ES-I3 (cell line): ENCODE data around the gene SH3PXD2B.
"Not testable (repeated sequence)": the region's sequence is repeated elsewhere in the genome, so short reads cannot be mapped to it uniquely, and the experiment has no call there.

ENCODE experiments used
- H3K36me3 ChIP-seq: 2 replicates; pipeline ENCODE4 v1.6.1; 2013; ENCODE audit warnings: mild to moderate bottlenecking, low read length, control low read depth, moderate library complexity; ENCODE audit not compliant: insufficient read depth
- H3K4me1 ChIP-seq: 2 replicates; pipeline ENCODE4 v1.6.1; 2013; ENCODE audit warnings: mild to moderate bottlenecking, control low read depth, low read length; ENCODE audit not compliant: insufficient read depth
- H3K9ac ChIP-seq: 2 replicates; pipeline ENCODE4 v1.6.1; 2013; ENCODE audit warnings: low read depth, mild to moderate bottlenecking, low read length, moderate library complexity
- H3K9me3 ChIP-seq: 2 replicates; pipeline ENCODE4 v1.6.1; 2013; ENCODE audit warnings: mild to moderate bottlenecking, low read length, moderate library complexity; ENCODE audit not compliant: control insufficient read depth, insufficient read depth

The SH3PXD2B gene

GRCh38 chr5:172347496-172348052 lies 106.8 kb downstream of the SH3PXD2B start:
- H3K36me3 ChIP-seq = peaks cover 32% of the 10 kb centered on the region

GRCh38 chr5:172345881-172346280 lies 108.4 kb downstream of the SH3PXD2B start:
- no peaks in the 10 kb centered on the region for H3K9me3 ChIP-seq
- H3K36me3 ChIP-seq = peaks cover 34% of the 10 kb centered on the region
- H3K4me1 ChIP-seq = no peaks in the 10 kb centered on the region
- H3K9ac ChIP-seq = no peak overlapping the region

More at GRCh38 chr5:172347496-172348052, 106.8 kb downstream of the SH3PXD2B start:
- Histone ChIP-seq H3K9me3 (no peaks in the 10 kb centered on the region), H3K9ac (no peak overlapping the region), H3K4me1 (no peaks in the 10 kb centered on the region)

- Histone ChIP-seq H3K36me3 (peaks cover 32% of the 10 kb centered on the region), H3K4me1 (no peaks in the 10 kb centered on the region), H3K9me3 (no peaks in the 10 kb centered on the region), H3K9ac (no peak overlapping the region)
Measured at GRCh38 chr5:172344855-172345409, 109.4 kb downstream of the SH3PXD2B start.

GRCh38 chr5:172343741-172344140 lies 110.6 kb downstream of the SH3PXD2B start:
- H3K4me1 ChIP-seq = no peaks in the 10 kb centered on the region
- no peaks in the 10 kb centered on the region for H3K9me3 ChIP-seq
- H3K9ac ChIP-seq = no peak overlapping the region
- H3K36me3 ChIP-seq = peaks cover 25% of the 10 kb centered on the region

- H3K9me3 ChIP-seq = no peaks in the 10 kb centered on the region
- H3K4me1 ChIP-seq = no peaks in the 10 kb centered on the region
- H3K36me3 ChIP-seq = peaks cover 20% of the 10 kb centered on the region
- no peak overlapping the region for H3K9ac ChIP-seq
Measured at GRCh38 chr5:172342918-172343317, 111.4 kb downstream of the SH3PXD2B start.

- Histone ChIP-seq H3K36me3 (peaks cover 4% of the 10 kb centered on the region), H3K9ac (no peak overlapping the region), H3K9me3 (no peaks in the 10 kb centered on the region), H3K4me1 (no peaks in the 10 kb centered on the region)
Measured at GRCh38 chr5:172339264-172340180, 114.8 kb downstream of the SH3PXD2B start.

- no peaks in the 10 kb centered on the region for H3K4me1 ChIP-seq
- H3K36me3 ChIP-seq = no peaks in the 10 kb centered on the region; the same call in 1 of the 2 replicates
- H3K9ac ChIP-seq = no peak overlapping the region
- no peaks in the 10 kb centered on the region for H3K9me3 ChIP-seq
Measured at GRCh38 chr5:172336676-172337285, 117.5 kb downstream of the SH3PXD2B start.

GRCh38 chr5:172336264-172336663 lies 118.1 kb downstream of the SH3PXD2B start:
- no peaks in the 10 kb centered on the region for H3K9me3 ChIP-seq
- no peaks in the 10 kb centered on the region; the same call in 1 of the 2 replicates for H3K36me3 ChIP-seq
- H3K4me1 ChIP-seq = no peaks in the 10 kb centered on the region
- no peak overlapping the region for H3K9ac ChIP-seq

GRCh38 chr5:172335721-172336120 lies 118.6 kb downstream of the SH3PXD2B start:
- no peaks in the 10 kb centered on the region for H3K4me1 ChIP-seq
- H3K9me3 ChIP-seq = no peaks in the 10 kb centered on the region
- H3K9ac ChIP-seq = no peak overlapping the region
- no peaks in the 10 kb centered on the region; the same call in 1 of the 2 replicates for H3K36me3 ChIP-seq

GRCh38 chr5:172334641-172335040 lies 119.7 kb downstream of the SH3PXD2B start:
- Histone ChIP-seq H3K36me3 (no peaks in the 10 kb centered on the region; the same call in 1 of the 2 replicates), H3K9ac (no peak overlapping the region), H3K4me1 (no peaks in the 10 kb centered on the region), H3K9me3 (no peaks in the 10 kb centered on the region)

- Histone ChIP-seq H3K9ac (no peak overlapping the region), H3K36me3 (no peaks in the 10 kb centered on the region; the same call in 1 of the 2 replicates), H3K4me1 (no peaks in the 10 kb centered on the region), H3K9me3 (no peaks in the 10 kb centered on the region)
Measured at GRCh38 chr5:172334196-172334595, 120.1 kb downstream of the SH3PXD2B start.

GRCh38 chr5:172326901-172327300 lies 127.4 kb downstream of the SH3PXD2B start:
- H3K36me3 ChIP-seq, H3K9ac ChIP-seq, H3K4me1 ChIP-seq, H3K9me3 ChIP-seq: not testable (repeated sequence)

- H3K36me3 ChIP-seq = no peaks in the 10 kb centered on the region
- no peaks in the 10 kb centered on the region for H3K9me3 ChIP-seq
- no peak overlapping the region for H3K9ac ChIP-seq
- no peaks in the 10 kb centered on the region; the same call in 1 of the 2 replicates for H3K4me1 ChIP-seq
Measured at GRCh38 chr5:172325452-172325851, 128.9 kb downstream of the SH3PXD2B start.
